Fibroblast of skin of right quadriceps (primary cell): ENCODE measurements around the gene RNF5.
"Not testable (repeated sequence)": the region's sequence is repeated elsewhere in the genome, so short reads cannot be mapped to it uniquely, and the experiment has no call there.

ENCODE experiments used
- DNase-seq: peaks from one replicate; pipeline ENCODE4 v3.0.0-alpha.2; 2013

Gene RNF5

DNA sequence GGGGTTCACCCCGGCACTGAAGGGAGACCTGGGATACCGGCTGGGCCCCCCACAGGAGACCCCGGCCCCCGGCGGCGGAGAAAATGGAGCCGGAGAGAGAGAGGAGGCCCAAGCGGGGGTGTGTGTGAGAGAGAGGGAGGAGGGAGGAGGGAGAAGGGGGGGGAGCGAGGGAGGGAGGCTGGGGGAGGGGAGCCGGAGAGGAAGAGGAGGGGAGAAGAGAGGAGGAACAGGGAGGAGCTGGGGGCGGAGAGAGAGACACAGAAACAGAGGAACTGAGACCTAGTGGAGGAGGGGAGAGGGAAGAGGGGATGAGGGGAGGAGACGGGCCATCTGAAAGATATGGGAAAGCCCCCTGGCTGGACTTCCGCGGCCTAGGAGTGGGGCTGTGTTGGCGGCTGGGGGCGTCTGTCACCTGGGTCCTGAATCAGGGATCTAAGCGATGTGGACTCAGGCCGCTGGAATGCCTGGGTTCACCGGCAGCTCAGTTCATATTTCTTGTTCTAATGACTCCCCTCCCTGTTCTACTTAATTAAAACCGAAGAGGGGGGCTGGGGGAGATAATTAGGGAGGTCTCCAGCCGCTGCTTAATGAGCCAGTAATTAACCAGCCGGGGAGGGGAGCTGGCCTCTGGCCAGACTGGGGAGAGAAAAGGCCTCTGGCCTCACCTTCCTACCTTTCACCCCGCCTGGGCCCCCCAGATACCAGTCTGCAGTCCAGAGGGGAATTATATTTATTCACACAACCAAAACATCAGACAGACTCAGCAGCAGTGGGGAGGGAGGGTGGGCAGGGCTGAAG, 12.0 kb downstream of the RNF5 start, which contains the start of gene PBX2:
Gene PBX2, minus strand, starts transcription at position 149 of the 798 bp plus-strand sequence. CDS start 287 bp downstream, outside the sequence.
- peak; percentile 94 for DNase-seq

DNA sequence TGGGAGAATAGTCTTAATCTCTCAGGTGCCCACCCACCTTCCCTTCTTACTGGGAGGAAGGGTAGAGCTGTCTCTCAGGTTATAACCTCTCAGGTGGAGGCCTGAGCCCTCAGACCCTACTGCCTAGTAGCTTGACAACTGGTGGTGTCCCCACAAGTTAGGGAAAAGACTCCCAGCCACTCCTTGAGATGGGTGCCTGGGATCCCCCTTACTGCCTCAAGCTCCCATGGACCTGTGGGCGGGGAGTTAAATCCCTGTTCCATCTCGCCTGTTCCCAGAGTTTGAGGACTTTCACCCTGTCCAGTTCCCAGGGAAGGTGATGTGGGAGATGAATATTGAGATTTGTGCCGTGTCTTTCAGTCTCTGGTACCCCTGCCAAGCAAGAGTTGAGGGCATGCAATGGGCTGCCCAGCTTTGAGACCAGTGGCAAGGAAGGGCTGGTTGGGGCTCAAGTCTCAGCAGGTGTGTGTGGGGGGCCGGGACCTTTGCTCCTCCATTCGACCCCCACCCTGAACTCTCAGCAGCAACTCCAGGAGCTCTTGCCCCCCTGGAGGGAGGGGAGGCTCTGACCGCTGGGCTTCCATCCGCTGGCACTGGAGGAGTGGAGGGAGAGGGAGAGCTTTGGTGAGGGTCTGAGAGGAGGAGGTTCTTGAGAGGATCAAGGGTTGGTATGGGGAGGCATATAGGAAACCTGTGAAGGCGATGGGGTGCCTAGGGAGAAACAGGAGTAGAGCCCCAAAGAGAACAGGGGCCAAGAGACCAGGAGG, 12.9 kb downstream of the RNF5 start:
- no peak for DNase-seq

DNA sequence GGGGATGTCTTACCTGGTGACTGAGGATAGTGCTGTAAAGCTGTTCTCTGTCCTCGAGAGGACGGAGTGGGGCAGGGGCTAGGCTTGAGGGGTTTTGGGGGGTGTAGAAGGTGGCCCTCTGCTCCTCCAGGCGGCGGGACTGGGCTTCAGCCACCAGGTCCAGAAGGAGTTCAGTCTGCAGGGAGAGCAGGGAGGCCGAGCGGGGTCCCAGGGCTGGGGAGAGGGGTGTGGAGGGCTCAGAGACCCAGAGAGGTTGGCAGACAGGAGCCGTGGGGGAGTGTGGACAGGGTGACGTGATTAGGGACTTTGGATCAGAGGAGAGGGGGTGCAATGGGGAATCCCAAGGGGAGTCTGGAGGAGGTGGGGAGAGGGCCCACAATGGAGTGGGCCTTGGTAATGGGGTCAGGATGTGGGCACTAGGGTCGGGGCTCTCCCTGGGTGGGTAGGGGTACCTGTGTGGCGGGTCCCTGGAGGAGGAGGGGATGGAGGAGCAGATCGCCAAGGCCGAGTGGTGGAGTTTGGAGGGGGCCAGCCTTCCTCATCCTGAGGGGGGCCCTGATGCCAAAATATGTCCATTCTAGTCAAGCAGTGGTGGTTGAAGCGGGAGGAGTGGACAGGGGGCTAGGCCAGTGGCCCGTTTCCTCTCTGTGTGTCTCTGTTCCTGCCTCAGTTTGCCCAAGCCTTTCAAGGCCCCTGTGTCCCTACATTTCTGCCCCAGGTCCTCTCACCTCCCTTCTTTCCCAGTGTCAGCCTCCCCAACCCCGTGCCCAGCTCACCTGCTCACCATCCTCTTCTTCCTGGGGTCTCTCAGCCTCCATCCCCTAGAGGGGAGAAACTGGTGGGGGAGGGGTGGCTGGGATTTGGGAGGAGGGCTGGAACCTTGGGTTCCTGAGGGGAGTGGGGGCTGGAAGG, 13.7 kb downstream of the RNF5 start:
- no peak for DNase-seq

DNA sequence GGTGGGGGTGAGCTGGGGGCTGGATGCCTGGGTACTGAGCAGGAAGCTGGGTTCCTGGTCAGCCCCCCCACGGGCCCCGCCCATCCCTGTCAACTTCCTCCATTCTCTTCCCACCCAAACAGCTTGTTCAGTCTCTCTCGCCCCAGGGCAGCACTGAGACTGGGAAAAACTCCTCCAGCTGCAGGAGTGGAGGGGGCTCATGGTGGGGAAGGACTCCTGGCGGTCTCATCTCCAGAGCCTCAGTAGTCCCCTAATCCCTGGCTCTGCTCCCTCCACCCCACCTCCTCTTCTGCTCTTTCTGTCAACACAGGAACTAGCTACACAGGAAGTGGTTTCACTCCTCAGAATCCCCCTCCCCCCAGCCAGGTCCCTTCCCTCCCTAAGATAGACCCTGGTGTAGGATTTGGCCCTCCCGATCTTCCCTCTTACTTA, 14.4 kb downstream of the RNF5 start, which contains the start of gene GPSM3:
Gene GPSM3, minus strand, starts transcription at position 36 of the 432 bp plus-strand sequence. CDS start 130 bp downstream, outside the sequence.
- DNase-seq: peak; percentile 78

DNA sequence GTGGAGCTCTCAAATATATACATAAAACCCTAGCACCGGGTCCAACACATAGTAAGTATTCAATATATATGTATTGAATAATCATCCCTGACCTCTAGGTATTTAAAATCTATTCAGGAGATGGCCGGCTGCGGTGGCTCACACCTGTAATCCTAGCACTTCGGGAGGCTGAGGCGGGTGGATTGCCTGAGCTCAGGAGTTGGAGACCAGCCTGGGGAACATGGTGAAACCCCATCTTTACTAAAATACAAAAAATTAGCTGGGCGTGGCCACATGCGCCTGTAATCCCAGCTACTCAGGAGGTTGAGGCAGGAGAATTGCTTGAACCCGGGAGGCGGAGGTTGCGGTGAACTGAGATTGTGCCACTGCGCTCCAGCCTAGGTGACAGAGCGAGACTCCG, 14.9 kb downstream of the RNF5 start:
- DNase-seq: not testable (repeated sequence)

DNA sequence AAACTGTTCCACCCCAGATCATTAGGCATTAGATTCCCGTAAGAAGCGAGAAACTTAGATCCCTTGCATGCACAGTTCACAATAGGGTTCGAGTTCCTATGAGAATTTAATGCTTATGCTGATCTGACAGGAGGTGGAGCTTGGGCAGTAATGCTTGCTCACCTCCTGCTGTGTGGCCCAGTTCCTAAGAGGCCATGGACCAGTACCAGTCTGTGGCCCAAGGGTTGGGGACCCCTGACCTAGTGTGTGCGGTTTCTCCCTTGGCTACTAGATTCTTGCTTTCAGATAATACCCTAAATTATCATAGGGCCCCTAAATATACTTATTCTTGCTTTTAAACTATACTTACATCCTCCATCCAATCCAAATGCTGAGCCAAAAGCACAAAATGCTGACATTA, 16.2 kb downstream of the RNF5 start:
- DNase-seq: no peak

DNA sequence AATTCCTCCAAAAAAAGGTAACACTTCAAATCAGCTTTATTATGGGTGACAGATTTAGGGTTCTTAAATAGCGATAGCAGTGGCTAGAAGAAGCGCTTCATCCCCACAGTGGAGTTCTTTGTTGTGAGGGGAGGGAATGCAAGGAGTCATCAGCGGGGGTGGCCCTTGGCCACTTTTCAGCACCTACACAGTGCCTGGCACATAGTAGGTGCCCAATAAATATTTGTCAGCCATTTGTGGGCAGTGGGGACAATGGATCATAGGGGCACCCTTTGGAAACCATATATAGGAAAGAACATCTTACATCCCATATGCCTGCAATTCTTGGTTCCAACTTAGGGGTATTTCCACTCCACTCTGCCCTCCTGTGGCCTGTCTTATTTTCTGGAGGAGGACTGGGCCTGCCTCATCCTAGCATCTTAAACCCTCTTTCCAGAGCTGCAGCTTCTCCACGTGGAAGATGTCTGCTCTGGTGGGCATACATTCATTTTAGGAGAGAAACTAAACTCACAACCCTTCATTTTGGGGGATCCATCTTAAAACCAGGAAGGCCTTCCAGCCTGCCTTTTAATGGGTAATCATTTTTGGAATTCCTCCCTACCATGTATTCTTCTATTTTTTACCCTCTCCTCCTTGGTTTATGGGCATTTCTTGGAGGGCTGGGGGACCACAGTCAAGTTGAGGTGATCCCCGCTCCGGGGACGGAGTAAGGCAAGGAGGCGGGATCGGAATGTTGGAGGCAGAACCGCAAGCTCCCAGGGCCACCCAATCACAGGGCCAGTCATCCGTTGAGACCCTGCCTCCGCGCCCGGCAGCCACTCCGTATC, 16.8 kb downstream of the RNF5 start:
- DNase-seq: peak; percentile 68

DNA sequence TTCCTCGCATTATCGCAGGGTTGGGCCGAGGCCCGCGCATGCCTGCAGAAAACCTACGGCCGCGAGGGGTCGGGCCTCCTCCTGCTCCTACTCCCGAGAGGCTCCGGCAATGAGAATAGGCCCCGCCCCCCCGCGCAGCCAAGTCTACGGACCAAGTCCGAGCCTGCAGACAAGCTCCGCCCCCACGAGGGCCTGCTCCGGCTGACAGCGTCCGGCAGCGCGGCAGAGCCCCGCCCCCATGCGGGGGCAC, 17.4 kb downstream of the RNF5 start:
- DNase-seq: peak; percentile 100

DNA sequence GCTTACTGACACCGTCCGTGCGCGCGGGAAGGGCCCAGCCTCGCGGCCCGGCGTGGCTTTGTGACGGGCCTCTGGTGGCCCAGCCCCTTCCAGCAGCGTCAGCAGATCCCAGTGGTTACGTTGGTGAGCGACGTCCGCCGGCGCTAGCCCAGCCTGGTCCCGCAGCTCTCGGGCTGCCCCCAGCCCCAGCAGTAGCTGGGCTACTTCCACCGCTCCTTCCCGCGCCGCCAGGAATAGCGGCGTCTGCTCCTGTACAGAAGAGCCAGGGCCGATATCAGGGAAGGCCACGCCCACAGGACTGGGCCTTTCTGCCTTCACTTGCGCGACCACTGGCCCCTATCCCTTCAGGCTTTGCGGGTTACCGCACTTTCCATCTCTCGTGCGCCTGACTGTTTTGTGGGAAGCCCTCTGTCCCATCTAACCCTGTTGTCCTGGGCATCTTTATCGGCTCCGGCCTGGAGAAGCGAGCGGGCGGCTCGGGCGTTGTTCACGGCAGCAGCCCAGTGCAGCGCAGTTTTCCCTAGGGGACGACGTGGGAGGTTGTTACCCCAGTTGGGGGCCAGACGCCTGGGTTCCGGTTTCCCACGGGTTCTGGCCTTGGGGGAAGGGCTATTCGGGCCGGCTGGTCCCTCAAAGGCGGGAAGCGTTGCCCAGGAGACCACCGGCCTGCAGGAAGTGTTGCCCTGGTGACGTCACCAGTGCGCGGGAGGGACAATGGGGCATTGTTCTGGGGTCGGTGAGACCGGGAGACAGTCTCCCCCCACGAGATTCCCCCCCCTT, 17.9 kb downstream of the RNF5 start:
- peak; percentile 87 for DNase-seq

DNA sequence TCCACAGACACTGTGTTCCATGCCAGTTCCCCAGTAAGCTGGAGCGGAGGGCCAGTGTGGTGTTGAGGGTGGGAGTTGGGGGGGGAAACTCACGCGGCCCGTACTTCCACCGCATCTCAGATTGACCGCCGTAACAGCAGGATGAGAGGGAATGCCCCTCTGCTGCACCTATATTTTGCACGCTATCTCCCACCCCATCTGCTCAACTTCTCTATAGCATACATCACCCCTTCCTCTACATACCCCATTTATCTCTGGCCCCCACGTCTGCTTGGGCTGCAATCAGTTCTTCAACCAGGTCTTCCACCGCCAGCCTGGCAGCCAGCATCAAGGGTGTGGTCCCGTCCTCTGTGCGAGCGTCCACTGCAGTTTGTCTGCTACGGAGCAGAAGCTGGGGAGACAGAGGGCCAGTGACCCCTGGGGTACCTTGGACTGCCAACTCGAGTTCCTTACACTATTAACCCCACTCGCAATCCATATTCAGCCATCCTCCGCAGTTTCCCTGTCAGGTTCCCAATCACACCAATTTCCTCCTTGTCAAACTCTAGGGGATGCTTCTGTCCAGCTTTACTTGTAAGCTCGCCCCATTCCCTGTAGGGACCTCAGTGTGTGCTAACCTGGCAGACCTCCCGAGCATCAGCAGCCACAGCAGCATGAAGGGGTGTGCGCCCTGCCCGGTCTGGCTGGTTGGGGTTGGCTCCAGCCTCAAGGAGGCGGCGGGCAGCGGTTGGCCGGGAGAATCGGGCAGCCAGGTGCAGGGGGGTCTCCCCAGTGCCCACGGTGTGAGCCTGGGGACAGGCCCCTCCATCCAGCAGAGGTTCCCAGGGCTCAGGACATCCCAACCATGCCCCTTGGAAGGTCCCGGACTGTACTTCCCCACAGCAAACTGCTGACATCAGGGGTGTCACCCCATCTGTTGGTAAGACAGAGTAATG, 18.7 kb downstream of the RNF5 start:
- DNase-seq: no peak

DNA sequence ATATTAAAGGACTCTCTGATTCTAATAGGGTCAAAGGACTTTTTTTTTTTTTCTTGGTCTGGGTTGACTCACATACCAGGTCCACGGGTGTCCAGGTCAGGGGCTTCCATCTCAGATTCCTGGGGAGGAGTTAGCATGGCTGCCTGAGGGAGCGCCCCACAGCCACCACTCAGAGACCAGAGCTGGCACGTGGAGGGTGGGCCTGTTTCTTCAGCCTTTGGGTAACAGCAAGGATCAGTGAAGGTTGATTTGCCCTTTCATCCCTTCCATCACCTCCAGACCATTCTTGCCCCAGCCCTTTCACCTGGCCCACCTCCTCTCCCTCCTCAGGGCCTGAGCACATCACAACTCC, 20.1 kb downstream of the RNF5 start:
- DNase-seq: no peak

DNA sequence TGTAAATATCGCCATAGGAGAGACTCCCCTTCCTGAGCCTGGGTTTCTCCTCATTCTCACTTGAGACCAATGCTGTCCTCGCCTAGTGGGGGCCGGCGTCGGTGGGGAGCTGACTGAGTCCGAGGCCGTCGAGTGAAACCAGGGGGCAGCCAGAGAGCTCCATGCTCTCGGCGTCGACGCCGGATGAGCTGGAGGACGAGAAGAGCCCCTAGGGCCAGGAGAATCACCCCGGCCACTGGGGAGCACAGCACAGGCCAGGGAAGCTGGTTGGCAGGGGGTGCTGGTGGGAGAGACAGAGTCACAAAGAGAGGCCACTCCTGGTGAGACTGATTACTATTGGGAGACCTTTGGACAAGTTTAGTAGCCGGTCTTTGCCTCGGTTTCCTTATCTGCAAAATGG, 20.7 kb downstream of the RNF5 start:
- DNase-seq: no peak

DNA sequence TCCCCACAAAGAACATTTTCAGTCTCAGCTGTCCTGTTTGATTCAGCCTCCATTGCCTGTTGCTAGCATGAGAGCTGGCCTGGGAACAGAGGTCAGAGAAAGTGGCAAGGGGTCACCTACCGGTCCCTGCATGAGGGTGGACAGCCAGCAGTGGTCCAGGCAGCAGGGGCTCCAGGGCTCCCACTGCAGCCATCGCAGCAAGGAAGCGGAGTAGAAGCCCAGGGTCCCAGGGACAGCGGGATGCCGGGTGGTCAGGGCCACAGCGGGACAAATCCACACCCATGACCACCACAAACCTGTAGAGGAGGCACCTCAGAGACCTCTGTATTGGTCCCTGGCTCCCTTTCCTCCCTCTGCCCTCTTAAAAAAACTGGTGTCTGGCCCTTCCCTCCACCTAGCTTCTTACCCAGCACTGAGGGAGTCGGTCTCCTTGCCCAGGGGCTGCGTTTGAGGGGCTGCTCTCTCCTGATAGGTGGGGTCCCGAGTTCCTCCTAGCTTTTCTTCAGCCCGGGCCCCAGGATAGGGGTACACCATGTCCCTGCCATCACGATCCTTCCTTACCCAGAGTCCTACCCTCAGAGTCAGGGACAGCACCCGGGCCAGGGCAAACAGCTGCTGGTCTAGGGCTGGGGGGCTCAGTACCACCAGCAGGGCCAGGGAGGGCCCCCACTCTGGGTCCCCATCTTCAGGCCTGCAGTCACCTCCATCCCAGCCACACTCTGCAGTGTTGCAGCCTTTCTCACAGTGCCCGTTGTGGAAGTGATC, 22.7 kb downstream of the RNF5 start:
- no peak for DNase-seq

DNA sequence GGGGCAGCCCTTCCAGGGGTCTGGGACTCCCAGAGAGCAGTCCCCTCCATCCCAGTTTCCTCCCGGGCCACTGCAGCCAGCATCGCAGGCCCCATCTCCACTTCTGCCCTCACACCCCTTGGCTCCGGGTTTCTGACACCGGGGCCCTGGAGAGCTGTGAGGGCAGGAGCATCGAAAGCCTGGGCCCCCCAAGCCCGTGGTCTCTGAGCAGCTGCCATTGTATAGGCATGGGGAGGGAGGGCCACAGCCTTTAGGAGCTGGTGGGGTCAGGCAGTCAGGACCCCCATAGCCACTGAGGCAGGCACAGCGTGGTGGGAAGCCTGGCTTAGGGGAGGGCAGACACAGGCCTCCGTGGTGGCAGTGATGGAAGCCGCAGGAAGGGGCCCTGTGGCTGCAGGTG, 24.0 kb downstream of the RNF5 start:
- DNase-seq: no peak

DNA sequence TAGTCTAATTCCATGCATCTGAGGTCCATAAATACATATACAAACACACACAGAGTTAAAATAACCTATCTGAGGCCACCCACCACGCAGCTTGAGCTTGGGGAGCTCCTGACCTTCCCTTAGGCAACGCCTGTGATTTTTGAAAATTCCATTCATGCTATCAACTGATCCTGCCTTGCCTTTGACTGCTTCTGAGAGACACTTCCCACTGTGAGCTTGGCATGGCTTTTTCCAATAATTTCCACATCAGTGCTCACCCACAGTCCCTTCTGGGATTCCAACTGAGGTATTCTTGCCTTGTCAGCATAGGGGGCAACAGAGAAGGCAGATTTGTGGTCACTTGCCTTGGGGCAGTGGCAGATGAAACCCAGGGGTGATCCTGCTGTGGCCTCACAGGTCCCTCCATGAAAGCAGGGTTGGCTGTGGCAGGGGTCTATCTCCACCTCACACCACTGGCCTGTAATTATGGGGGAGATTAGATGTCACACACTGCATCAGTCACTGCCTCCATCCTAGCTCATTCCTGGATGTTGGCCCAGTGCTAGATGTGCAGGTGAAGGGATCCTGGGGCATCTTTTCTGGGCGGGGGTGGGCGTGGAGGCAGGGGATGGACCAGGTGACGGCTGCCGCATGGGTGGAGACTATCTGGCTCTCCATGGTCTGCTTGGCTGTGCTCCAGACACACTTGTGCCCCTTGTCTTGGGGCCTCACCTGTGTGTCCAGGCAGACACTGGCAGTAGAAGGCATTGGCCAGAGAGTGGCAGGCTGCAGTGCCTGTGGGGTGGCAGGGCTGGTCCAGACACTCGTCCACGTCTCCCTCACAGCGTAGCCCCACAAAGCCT, 25.4 kb downstream of the RNF5 start:
- DNase-seq: no peak

DNA sequence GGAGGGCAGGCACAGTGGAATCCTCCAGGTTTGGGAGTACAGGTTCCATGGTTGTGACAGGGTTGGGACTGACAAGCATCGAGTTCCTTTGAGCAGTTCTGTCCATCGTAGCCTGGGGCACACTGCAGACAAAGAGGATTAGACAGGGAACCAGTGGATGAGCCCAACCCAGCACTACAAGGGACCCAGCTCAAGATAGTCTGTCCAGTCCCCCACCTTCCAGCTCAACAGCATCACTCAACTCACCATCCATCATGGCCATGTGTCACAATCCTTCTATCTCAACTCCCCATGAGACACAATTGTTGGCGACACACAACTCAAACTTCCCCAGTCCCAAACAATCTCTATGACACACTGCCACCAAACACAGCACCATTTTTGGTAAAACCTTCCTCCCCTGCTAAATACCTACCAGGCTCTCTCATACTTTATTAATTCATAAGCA, 26.1 kb downstream of the RNF5 start:
- DNase-seq: no peak

DNA sequence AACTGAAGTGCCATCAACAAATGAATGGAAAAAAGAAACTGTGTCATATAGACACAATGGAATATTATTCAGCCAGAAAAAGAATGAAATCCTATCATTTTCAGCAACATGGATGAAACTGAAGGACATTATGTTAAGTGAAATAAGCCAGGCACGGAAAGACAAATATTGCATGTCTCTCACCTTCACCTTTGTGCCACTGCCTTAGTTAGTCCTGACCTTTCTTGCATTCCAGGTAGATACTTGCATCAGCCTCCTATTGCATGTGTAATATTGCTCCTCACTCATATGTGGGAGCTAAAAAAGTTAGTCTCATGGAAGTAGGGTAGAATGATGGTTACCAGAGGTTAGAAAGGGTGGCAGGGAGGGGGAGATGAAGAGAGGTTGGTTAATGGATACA, 30.8 kb downstream of the RNF5 start:
- no peak for DNase-seq

DNA sequence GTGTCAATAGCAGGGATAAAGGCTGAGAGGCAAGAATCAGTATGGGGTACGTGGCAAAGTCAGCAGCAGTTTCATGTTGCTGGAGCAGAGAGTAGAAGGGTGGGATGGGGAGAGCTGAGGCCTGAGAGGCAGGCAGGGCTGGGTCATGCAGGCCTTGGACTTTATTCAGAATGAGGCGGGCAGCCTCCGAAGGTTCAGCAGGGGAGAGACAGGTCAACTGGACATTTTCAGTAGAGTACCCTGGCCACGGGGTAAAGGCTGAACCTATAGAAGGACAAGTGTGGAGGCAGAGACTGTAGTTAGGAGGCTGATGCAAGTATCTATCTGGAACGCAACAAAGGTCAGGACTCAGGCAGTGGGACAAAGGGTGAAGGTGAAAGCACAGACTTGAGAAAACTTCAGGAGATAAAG, 32.0 kb downstream of the RNF5 start:
- no peak for DNase-seq

DNA sequence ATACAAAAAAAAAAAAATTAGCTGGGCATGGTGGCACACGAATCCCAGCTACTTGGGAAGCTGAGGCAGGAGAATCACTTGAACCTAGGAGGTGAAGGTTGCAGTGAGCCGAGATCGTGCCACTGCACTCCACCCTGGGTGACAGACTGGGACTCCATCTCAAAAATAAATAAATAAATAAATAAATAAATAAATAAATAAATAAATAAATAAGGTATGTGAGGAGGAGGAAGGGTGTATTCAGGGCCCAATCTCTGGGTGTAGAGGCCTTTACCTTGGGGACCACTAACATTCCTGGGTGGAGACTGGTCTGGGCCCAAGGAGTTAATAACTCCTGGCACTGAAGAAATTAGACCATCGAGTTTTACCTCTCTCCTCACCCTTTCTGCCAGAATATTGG, 33.2 kb downstream of the RNF5 start:
- not testable (repeated sequence) for DNase-seq
